Neural cell (in vitro differentiated cells): ENCODE results near the gene TSPYL2. TPM values are rescaled to one million over a fixed set of nuclear protein-coding genes. Genes with fewer than 3 reads are reported as not detected.
A peak's percentile ranks its signal among the peaks of the same experiment; 100 is the strongest.

Experiments
- H2AFZ ChIP-seq: fragments of 200-600, 300-800 bp; sonication (generic), shearing (Covaris generic); 2 replicates; pipeline ENCODE4 v1.6.0; 2014; ENCODE audit warnings: low read depth, mild to moderate bottlenecking, antibody characterized with exemption, low read length, moderate library complexity
- H3F3A ChIP-seq: fragments of 200-600 bp; shearing (Covaris generic); 2 replicates; pipeline ENCODE4 v1.6.1; 2016; ENCODE audit warnings: mild to moderate bottlenecking, moderate library complexity, mixed read lengths, antibody characterized with exemption, low read length; ENCODE audit not compliant: insufficient read depth, poor library complexity, severe bottlenecking
- H3K27ac ChIP-seq: fragments of 200-600, 300-800 bp; sonication (generic), shearing (Covaris generic); 2 replicates; pipeline ENCODE4 v1.5.1; 2014; ENCODE audit warnings: mild to moderate bottlenecking, low read length, moderate library complexity
- H3K27me3 ChIP-seq: fragments of 300-800, 200-600 bp; sonication (generic), shearing (Covaris generic); 2 replicates; pipeline ENCODE4 v1.6.0; 2014; ENCODE audit warnings: mild to moderate bottlenecking, low read depth, low read length, moderate library complexity; ENCODE audit not compliant: insufficient read depth
- H3K36me3 ChIP-seq: fragments of 300-800, 200-600 bp; sonication (generic), shearing (Covaris generic); 2 replicates; pipeline ENCODE4 v1.5.1; 2014; ENCODE audit warnings: mild to moderate bottlenecking, antibody characterized with exemption, low read length, moderate library complexity; ENCODE audit not compliant: insufficient read depth
- H3K4me2 ChIP-seq: fragments of 300-800, 200-600 bp; sonication (generic), shearing (Covaris generic); 2 replicates; pipeline ENCODE4 v1.6.0; 2014; ENCODE audit warnings: mild to moderate bottlenecking, low read length
- H3K4me3 ChIP-seq: fragments of 300-800, 200-600 bp; sonication (generic), shearing (Covaris generic); 2 replicates; pipeline ENCODE4 v1.5.1; 2014; ENCODE audit warnings: mild to moderate bottlenecking, low read length, moderate library complexity
- H3K79me2 ChIP-seq: fragments of 200-600 bp; shearing (Covaris generic); replicated peaks from 2 replicates; pipeline ENCODE4 v1.6.0; 2014; ENCODE audit warnings: mild to moderate bottlenecking, low read length, moderate library complexity; ENCODE audit not compliant: insufficient read depth
- H3K9ac ChIP-seq: fragments of 300-800, 200-600 bp; sonication (generic), shearing (Covaris generic); 2 replicates; pipeline ENCODE4 v1.6.1; 2016; ENCODE audit warnings: mild to moderate bottlenecking, low read length, mixed read lengths
- H3K9me2 ChIP-seq: fragments of 200-600 bp; shearing (Covaris generic); 2 replicates; pipeline ENCODE4 v1.6.1; 2016; ENCODE audit warnings: mild to moderate bottlenecking, low read length, mixed read lengths; ENCODE audit not compliant: insufficient read depth
- H3K9me3 ChIP-seq: fragments of 200-600, 300-800 bp; sonication (generic), shearing (Covaris generic); 2 replicates; pipeline ENCODE4 v1.6.1; 2016; ENCODE audit warnings: mild to moderate bottlenecking, mixed run types, low read length, moderate library complexity, mixed read lengths
- H4K20me1 ChIP-seq: fragments of 200-600 bp; shearing (Covaris generic); 2 replicates; pipeline ENCODE4 v1.6.1; 2016; ENCODE audit warnings: mild to moderate bottlenecking, mixed run types; ENCODE audit not compliant: insufficient read depth
- EP300 ChIP-seq: fragments of 450-650 bp; conservative IDR thresholded peaks from 2 replicates; pipeline ENCODE4 v1.6.1; 2014; ENCODE audit warnings: antibody characterized with exemption, mild to moderate bottlenecking, moderate library complexity; ENCODE audit not compliant: poor library complexity, severe bottlenecking
- EZH2 ChIP-seq: fragments of 200-600, 300-800 bp; shearing (Covaris generic), sonication (generic); IDR thresholded peaks from 2 replicates; pipeline ENCODE4 v1.6.1; 2014; ENCODE audit warnings: antibody characterized with exemption, low read length, borderline replicate concordance, mild to moderate bottlenecking; ENCODE audit not compliant: insufficient read depth, poor library complexity, severe bottlenecking
- MXI1 ChIP-seq: fragments of 450-650 bp; conservative IDR thresholded peaks from 2 replicates; pipeline ENCODE4 v1.6.1; 2014; ENCODE audit warnings: antibody characterized with exemption, mild to moderate bottlenecking; ENCODE audit not compliant: poor library complexity, severe bottlenecking
- POLR2AphosphoS5 ChIP-seq: IDR thresholded peaks from 2 replicates; pipeline ENCODE4 v1.6.1; 2012
- RAD21 ChIP-seq: fragments of 450-650 bp; conservative IDR thresholded peaks from 2 replicates; pipeline ENCODE4 v1.6.1; 2014; ENCODE audit warnings: antibody characterized with exemption, mild to moderate bottlenecking, moderate library complexity
- SMC3 ChIP-seq: fragments of 450-650 bp; conservative IDR thresholded peaks from 2 replicates; pipeline ENCODE4 v1.6.1; 2014; ENCODE audit warnings: antibody characterized with exemption, mild to moderate bottlenecking, moderate library complexity; ENCODE audit not compliant: poor library complexity
- TAF1 ChIP-seq: IDR thresholded peaks from 2 replicates; pipeline ENCODE4 v1.6.1; 2012; ENCODE audit warnings: low read depth
- polyA plus RNA-seq: library from polyadenylated mRNA; depleted of rRNA; stranded (reverse); fragments of >200 nt; gene quantifications from 2 replicates; pipeline ENCODE4 v1.2.3, GENCODE V29; 2014
- TF ChIP-seq, protein P1 (sequence below): fragments of 450-650 bp; IDR thresholded peaks from 2 replicates; pipeline ENCODE4 v1.5.1; 2014; ENCODE audit warnings: antibody characterized with exemption, mild to moderate bottlenecking, moderate library complexity; ENCODE audit not compliant: poor library complexity, severe bottlenecking
- TF ChIP-seq, protein P2 (sequence below): IDR thresholded peaks from 2 replicates; pipeline ENCODE4 v1.6.1; 2012; ENCODE audit warnings: borderline replicate concordance

Gene TSPYL2
- polyA plus RNA-seq, 1 donor from 2014 or later, result 43.2 TPM

DNA sequence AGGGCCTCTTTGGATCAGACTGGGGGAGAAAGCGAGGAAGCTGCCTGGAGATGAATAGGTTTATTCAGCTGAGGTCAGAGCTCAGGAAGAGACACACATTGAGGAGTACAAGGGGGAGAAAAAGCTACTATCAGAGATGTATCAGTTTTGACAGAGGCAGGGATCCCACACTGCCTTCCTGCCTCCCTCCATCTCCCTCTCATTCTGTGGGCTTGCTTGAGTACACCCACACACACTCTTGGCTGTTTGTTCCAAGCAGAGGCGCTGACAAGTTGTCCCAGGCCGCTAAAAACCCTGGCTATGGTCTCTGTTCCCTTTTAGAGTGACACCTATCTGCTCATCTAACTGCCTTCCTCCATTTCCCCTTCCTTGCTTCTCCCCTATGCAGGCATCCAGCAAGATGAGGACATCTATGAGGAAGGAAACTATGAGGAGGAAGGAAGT is 5.2 kb downstream of the TSPYL2 start:
- TF ChIP-seq RAD21, result no peak
- TF ChIP-seq, protein P1, sequence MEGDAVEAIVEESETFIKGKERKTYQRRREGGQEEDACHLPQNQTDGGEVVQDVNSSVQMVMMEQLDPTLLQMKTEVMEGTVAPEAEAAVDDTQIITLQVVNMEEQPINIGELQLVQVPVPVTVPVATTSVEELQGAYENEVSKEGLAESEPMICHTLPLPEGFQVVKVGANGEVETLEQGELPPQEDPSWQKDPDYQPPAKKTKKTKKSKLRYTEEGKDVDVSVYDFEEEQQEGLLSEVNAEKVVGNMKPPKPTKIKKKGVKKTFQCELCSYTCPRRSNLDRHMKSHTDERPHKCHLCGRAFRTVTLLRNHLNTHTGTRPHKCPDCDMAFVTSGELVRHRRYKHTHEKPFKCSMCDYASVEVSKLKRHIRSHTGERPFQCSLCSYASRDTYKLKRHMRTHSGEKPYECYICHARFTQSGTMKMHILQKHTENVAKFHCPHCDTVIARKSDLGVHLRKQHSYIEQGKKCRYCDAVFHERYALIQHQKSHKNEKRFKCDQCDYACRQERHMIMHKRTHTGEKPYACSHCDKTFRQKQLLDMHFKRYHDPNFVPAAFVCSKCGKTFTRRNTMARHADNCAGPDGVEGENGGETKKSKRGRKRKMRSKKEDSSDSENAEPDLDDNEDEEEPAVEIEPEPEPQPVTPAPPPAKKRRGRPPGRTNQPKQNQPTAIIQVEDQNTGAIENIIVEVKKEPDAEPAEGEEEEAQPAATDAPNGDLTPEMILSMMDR, result no peak
- TF ChIP-seq, protein P2, sequence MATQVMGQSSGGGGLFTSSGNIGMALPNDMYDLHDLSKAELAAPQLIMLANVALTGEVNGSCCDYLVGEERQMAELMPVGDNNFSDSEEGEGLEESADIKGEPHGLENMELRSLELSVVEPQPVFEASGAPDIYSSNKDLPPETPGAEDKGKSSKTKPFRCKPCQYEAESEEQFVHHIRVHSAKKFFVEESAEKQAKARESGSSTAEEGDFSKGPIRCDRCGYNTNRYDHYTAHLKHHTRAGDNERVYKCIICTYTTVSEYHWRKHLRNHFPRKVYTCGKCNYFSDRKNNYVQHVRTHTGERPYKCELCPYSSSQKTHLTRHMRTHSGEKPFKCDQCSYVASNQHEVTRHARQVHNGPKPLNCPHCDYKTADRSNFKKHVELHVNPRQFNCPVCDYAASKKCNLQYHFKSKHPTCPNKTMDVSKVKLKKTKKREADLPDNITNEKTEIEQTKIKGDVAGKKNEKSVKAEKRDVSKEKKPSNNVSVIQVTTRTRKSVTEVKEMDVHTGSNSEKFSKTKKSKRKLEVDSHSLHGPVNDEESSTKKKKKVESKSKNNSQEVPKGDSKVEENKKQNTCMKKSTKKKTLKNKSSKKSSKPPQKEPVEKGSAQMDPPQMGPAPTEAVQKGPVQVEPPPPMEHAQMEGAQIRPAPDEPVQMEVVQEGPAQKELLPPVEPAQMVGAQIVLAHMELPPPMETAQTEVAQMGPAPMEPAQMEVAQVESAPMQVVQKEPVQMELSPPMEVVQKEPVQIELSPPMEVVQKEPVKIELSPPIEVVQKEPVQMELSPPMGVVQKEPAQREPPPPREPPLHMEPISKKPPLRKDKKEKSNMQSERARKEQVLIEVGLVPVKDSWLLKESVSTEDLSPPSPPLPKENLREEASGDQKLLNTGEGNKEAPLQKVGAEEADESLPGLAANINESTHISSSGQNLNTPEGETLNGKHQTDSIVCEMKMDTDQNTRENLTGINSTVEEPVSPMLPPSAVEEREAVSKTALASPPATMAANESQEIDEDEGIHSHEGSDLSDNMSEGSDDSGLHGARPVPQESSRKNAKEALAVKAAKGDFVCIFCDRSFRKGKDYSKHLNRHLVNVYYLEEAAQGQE, result no peak
- no peak for TF ChIP-seq SMC3
- TF ChIP-seq EZH2, result no peak
- TF ChIP-seq POLR2AphosphoS5, result no peak
- no peak for TF ChIP-seq MXI1
- no peak for TF ChIP-seq EP300
- TF ChIP-seq TAF1, result no peak
- H4K20me1 ChIP-seq, result no peaks in the 10 kb centered on the region
- H3K27me3 ChIP-seq, result no peaks in the 10 kb centered on the region
- no peak overlapping the region for H3K4me2 ChIP-seq
- no peaks in the 10 kb centered on the region for H3K9me3 ChIP-seq
- H3K79me2 ChIP-seq, result no peaks in the 10 kb centered on the region
- no peak overlapping the region for H3K27ac ChIP-seq
- no peaks in the 10 kb centered on the region for H3F3A ChIP-seq
- no peaks in the 10 kb centered on the region for H3K9me2 ChIP-seq
- H3K9ac ChIP-seq, result no peak overlapping the region
- H3K4me3 ChIP-seq, result no peak overlapping the region
- H2AFZ ChIP-seq, result no peak overlapping the region
- no peaks in the 10 kb centered on the region for H3K36me3 ChIP-seq

DNA sequence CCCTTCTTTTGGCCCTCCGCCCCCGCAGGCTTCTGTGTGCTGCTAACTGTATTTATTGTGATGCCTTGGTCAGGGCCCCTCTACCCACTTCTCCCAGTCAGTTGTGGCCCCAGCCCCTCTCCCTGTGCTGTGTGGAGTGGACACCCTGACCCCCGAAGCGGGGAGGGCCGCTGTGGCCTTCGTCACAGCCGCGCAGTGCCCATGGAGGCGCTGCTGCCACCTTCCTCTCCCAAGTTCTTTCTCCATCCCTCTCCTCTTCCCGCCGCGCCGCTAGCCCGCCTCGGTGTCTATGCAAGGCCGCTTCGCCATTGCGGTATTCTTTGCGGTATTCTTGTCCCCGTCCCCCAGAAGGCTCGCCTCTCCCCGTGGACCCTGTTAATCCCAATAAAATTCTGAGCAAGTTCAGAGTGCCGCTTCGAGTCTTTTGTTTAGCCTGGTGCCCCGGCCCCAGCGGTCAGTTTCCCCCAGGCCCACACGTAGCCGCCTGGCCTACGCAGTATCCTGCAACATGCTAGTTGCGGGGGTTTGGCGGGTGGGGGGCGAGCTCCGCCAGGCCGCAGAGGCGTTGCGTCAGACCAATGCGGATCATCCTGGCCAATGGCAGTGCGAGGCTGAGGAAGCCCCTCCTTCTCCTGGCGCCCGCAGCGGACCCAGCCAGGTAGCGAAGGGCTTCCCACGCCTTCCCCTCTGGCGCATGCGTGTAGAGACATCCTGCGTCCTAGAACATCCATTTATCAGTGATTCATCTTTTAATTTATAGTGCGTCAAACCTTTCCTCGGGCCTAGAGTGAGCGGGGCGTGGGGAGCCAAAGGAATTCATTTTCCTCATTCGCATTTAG is 6.2 kb downstream of the TSPYL2 start:
- Histone ChIP-seq H4K20me1 (no peaks in the 10 kb centered on the region), H3K79me2 (no peaks in the 10 kb centered on the region), H2AFZ (peak overlapping the region; percentile 33)

More for the DNA sequence above, 6.2 kb downstream of the TSPYL2 start:
- Histone ChIP-seq H3K27me3 (no peaks in the 10 kb centered on the region), H3K36me3 (no peaks in the 10 kb centered on the region), H3K9ac (peak overlapping the region; percentile 72), H3K4me3 (peak overlapping the region; percentile 66), H3K9me2 (no peaks in the 10 kb centered on the region), H3F3A (no peaks in the 10 kb centered on the region), H3K9me3 (no peaks in the 10 kb centered on the region), H3K27ac (peak overlapping the region; percentile 76), H3K4me2 (peak overlapping the region; percentile 41)
- TF ChIP-seq EZH2 (no peak), MXI1 (peak; percentile 24), POLR2AphosphoS5 (peak; percentile 71)
